H54 (cell line): ENCODE measurements around the gene SLC46A3.
"Not testable (repeated sequence)": the region's sequence is repeated elsewhere in the genome, so short reads cannot be mapped to it uniquely, and the experiment has no call there.

ENCODE experiments used
- DNase-seq: peaks from one replicate; pipeline ENCODE4 v3.0.0; 2011; ENCODE audit warnings: low spot score, mixed read lengths; ENCODE audit not compliant: insufficient read length
- FAIRE-seq: peaks from 3 replicates; lab custom pipeline; 2011; peaks lifted over from hg19 to GRCh38; lab: Jason Lieb, UNC
- POLR2A ChIP-seq: IDR thresholded peaks from 2 replicates; pipeline ENCODE4 v1.6.1; 2011; ENCODE audit warnings: low read depth, mild to moderate bottlenecking, low read length

The SLC46A3 gene

DNA sequence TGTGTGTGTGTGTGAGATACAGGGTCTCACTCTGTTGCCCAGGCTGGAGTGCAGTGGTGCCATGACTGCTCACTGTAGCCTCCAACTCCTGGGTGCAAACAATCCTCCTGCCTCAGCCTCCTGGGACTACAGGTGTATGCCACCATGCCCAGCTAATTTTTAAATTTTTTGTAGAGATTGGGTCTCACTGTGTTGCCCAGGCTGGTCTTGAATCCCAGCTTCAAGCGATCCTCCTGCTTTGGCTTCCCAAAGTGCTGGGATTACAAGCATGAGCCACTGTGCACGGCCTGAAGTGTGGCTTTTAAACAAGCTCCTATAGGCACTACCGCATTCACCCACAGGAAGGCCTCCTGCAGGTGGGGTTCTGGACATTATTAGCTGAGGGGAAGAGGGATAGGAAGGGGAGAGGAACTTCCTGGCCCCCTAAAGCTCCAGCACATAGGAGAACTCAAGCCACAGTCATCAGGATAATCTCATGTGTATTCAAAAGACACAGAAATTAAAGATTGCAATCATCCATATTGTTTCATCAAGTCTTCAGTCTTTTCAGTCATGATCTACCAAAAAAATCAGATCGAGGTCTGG is 24.8 kb upstream of the SLC46A3 start:
- no peak for TF ChIP-seq POLR2A
- DNase-seq (no peak), FAIRE-seq (no peak)

DNA sequence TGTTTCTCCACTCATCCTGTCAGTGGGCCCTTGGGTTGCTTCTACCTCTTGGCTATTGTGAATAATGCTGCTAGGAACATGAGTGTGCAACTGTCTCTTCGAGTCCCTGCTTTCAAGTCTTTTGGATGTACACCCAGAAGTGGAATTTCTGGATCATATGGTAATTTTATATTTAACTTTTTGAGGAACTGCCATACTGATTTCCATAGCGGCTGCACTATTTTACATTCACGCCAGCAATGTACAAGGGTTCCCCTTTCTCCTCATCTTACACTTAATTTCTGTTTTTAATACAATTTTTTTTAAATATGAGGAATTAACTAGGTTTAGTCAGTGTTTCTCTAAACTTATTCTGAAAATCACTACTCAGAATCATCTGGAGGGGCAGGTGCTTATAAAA is 24.2 kb upstream of the SLC46A3 start:
- TF ChIP-seq POLR2A: no peak
- no peak for DNase-seq
- no peak for FAIRE-seq

DNA sequence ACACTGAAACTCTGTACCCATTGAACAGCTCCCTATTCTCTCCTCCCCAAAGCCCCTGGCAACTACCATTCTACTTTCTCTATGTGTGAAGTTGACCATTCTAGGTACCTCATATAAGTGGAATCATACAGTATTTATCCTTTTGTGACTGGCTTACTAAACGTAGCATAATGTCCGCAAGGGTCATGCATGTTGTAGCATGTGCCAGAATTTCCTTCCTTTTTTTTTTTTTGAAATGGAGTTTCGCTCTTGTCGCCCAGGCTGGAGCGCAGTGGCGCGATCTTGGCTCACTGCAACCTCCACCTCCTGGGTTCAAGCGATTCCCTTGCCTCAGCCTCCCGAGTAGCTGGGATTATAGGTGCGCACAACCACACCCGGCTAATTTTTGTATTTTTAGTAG is 23.7 kb upstream of the SLC46A3 start:
- FAIRE-seq, DNase-seq: not testable (repeated sequence)

DNA sequence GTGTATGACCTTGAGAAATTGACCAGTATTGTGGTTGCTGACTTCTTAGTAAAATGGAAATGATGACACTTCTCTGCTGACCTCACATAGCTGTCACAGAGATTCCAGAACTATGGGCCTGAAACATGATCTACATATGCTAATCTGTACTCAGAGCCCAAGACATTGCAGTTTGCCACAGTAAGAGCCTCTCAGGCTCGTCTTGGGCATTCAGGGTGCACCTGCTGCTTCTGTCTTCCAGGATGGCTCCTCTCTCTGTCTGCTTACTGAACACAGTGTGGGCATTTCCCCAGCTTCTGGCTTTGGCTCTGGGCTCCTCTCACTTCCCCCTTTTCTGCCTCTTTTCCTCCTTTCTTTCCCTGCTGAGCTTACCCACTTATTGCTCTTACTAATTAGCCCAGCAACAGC is 22.3 kb upstream of the SLC46A3 start:
- no peak for DNase-seq
- FAIRE-seq: no peak
- no peak for TF ChIP-seq POLR2A

DNA sequence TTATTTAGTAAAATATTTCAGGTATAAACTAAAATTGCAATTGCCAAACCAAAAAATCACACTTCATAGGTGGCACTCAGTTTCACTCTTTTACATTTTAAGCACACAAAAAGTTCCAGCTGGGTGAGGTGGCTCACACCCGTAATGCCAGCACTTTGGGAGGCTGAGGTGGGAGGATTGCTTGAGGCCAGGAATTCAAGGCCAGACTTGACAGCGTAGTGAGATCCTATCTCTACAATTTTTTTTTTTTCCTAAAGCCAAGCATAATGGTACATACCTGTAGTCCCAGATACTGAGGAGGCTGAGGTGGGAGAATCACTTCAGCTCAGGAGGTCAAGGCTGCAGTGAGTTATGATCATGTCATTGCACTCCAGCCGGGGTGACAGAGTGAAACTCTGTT is 20.6 kb upstream of the SLC46A3 start:
- FAIRE-seq: no peak
- no peak for TF ChIP-seq POLR2A
- no peak for DNase-seq

DNA sequence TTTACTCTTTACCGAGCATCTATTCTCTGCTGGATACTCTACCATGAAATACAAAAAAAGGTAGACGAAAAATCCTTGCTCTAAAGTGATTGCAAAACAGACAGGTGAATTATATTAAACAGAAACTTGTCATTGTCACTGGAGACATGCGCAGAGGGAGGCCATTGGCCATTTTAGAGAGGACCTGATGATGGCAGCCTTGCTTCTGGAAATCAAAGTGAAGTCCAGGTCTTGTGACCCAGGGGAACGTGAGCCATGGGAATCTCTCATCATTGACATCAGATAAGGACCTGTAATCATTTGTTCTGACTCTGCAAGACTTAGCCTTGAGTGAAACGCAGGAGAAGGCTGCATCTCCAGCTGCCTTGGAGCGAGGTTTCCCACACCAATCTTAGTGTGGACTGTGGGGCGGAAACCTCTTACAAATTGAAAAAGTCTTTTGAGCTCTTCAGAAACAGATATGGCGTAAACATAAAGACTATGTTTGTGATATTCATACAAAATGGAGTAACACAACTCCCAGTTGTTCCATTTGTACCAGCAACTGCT is 16.8 kb upstream of the SLC46A3 start:
- DNase-seq (no peak), FAIRE-seq (no peak)
- TF ChIP-seq POLR2A: no peak

DNA sequence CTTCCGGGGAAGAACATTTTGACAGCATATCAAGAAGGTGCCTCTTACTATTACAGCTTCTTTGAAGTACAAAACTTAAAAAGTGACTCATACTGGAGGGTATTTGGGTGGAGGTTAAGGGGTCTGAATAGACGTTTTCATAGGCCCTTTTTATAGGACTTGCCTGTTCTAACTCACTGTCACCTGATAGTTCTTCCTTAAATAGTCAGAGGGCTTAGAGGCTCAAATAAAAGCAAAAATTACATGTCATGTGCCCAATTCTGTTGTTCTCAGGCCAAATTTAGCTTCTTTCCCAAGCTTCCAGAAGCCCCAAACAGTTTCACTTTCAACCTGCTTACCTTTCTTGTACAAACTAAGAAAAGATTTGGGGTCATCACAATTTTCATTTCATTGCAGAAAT is 16.1 kb upstream of the SLC46A3 start:
- FAIRE-seq (no peak), DNase-seq (no peak)
- TF ChIP-seq POLR2A: no peak

DNA sequence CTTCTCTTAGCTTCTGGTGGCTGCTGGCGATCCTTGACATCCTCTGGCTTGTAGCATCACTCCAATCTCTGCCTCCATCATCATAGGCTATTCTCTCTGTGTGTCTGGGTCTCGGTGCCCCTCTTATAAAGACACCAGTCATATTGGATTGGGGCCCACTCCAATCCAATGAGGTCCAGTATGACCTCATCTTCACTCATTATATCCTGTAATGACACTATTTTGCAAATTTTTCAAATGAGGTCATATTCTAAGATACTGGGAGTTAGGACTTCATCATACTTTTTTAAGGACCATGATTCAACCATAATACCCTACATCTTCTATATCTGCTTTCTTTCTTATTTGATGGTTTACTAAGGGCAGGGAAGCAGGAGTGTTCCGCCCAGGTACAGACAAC is 12.0 kb upstream of the SLC46A3 start:
- no peak for DNase-seq
- FAIRE-seq: no peak
- TF ChIP-seq POLR2A: no peak

DNA sequence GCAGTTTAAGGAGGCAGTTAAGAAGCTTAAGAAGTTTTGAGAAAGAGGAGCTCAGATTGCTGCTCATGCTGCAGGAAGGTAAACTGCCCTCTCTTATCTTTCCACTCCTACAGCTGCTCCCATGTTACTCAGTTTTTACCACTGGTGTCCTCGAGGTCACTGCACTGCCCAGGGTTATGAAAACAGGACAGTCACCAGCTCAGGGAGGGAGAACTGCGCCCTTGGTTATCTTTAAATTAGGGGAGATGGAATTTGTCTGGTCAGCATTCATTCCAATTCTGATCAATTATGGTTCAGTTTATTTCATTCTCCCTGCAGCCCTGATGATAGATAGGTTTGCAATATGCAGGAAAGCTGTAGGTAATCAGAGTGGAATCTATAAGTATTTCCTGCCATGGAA is 10.8 kb upstream of the SLC46A3 start:
- no peak for DNase-seq
- no peak for FAIRE-seq
- no peak for TF ChIP-seq POLR2A

DNA sequence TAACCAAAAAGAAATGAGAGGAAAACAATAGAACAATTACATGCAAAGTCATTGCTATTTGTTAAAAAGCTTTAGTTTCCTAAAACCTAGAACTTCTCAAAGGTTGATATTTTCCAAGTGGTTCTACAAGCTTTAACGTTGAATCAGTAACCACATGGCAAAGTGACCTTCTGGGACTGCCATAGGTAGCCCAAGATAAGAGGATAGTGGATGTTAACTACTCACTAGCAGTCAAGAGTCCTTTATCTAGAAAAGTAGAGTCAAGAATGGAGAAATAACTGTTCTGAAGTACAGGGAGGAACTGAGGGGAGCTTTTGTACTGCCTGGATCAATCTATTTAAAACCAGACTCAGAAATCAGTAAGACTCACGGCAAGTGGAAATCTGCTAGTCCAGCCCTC is 9.9 kb upstream of the SLC46A3 start:
- FAIRE-seq (no peak), DNase-seq (no peak)
- no peak for TF ChIP-seq POLR2A

DNA sequence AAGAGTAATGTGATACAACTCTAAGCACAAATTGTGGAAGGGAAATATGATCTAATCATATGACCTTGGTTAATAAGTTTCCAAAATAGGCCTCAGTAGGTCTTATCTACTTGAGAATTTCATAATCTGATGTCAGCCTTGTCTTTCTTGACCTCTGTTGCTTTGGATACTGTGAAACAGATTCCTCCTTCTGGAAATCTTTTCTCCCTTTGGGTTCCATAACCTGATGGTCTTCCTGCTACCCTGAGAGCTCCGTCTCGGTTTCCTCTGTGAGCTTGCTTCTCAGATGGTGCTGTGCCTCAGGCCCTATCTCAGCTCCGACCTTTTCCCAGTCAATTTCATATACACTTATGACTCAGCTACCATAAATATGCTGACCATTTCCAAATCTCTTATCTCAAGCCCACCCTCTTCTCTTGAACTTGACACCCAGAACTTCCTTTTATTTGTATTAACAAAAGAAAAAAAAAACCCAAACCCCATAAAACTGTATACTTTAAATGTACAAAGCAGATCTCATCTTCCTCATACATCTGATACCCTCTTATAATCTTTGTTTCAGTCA is 6.4 kb upstream of the SLC46A3 start:
- no peak for DNase-seq
- FAIRE-seq: no peak
- no peak for TF ChIP-seq POLR2A

DNA sequence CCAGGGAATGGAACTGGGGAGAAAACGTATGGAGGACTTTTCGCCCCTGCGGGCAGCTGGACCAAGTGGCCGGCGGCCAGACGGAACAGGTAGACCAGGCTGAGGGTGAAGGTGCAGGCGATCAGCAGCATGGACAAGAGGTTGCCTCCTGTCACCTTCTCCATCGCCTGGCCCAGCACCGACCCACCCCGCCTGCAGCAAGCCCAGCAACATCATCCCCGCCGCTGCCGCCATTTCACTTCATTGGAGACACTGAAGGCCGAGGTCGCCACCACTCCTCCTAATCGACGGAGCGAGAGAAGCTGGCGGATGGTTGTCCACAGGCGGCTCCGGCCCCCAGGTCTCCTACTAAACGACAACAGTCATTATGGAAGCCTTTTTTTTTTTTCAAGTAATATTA is 5.0 kb upstream of the SLC46A3 start:
- TF ChIP-seq POLR2A: no peak
- FAIRE-seq (no peak), DNase-seq (no peak)

DNA sequence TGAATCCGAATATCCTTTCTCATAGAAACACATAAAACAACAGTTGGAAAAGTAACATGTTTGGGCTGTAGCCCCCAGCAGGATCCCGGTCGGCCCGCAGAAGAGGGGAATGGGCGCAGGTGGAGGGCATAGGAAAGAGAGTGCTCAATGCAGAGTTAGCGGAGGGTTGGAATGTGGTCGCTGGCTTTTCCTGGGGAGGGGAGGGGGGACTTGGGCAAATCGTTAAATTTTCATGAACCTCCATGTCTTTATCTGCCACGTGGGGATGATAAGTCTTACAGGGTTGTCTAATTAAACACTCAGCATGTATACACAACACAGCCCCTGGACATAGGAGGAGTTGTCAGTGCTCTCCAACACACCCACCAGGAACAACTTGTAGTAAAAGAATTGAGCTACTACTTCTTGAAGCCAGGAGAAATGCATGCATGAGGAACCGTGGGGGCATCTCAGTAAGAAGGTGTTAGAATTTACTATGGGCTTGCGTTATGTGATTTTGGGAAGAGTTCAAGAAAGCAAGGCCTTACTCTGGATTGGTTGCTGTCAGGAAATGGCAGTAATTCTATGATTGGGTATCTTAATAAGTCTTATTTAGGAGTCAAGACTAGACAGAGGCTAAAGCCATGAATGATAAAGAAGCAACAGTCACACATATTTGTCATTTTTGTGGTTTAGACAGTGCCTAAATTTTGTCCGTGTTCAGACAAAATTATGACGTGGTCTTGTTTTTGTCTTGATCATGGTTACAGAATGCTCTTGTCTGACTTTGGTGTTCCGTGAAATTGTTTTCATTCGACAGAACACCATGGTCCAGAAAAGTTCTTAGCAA is 671 bp upstream of the SLC46A3 start:
- FAIRE-seq: no peak
- TF ChIP-seq POLR2A: no peak
- DNase-seq: no peak

DNA sequence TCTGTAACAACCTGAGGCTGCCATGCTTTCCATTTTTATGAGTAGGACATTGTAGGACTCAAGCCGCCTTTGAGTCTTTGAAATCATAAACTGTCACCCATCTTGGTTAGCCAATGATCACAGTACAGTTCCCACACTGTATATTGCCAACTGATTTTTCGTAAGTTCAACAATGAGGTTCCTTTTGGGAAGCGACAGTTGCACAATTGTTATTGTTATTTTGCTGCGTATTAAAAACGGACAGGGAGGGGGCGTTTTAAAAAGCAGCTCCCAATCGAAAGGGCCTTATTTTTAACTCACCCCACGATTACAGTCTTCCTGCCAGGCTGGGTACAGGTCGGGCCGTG is 601 bp downstream of the SLC46A3 start:
- no peak for FAIRE-seq
- TF ChIP-seq POLR2A: no peak
- DNase-seq: no peak
